ENCODE measurements around the gene PRR22.

Gene PRR22

DNA sequence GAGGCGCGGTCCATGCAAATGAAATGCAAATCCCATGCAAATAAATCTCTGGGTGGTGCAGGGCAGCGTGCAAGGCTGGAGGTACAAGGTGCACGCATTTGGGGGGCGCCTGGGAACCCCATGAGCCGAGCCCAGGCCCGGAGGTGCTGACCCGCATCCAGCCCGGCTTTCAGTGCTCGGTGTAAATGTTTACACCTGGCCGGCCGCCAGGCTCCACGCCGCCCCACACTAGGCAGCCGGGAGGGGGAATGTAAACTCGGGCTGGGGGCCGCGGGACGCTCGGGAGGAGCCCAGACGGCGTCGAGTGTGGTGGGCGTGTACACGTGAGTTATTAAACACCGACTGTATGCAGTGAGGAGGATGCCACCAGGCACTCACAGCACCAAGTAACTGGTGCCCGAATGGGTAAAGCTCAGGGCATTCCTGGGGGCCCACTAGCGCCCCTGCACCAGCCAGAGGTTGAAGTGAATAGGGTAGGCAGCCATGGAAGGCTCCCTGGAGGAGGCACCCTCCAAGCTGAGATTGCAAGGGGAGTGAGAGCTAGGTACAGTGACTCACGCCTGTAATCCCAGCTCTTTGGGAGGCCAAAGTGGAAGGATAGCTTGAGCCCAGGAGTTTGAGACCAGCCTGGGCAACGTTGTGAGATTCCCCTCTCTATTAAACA, 37.8 kb upstream of the PRR22 start:
- no peak for DNase-seq (ENCODE audit: low read depth)
- TF ChIP-seq, protein P1, sequence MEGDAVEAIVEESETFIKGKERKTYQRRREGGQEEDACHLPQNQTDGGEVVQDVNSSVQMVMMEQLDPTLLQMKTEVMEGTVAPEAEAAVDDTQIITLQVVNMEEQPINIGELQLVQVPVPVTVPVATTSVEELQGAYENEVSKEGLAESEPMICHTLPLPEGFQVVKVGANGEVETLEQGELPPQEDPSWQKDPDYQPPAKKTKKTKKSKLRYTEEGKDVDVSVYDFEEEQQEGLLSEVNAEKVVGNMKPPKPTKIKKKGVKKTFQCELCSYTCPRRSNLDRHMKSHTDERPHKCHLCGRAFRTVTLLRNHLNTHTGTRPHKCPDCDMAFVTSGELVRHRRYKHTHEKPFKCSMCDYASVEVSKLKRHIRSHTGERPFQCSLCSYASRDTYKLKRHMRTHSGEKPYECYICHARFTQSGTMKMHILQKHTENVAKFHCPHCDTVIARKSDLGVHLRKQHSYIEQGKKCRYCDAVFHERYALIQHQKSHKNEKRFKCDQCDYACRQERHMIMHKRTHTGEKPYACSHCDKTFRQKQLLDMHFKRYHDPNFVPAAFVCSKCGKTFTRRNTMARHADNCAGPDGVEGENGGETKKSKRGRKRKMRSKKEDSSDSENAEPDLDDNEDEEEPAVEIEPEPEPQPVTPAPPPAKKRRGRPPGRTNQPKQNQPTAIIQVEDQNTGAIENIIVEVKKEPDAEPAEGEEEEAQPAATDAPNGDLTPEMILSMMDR (IDR thresholded peaks at IDR 0.05; ENCODE audit: control insufficient read depth, insufficient read depth, low read depth, low read length, missing control alignments) = no peak
- H3K4me3 ChIP-seq (ENCODE audit: control insufficient read depth, low read depth, low read length) = no peak overlapping the region

DNA sequence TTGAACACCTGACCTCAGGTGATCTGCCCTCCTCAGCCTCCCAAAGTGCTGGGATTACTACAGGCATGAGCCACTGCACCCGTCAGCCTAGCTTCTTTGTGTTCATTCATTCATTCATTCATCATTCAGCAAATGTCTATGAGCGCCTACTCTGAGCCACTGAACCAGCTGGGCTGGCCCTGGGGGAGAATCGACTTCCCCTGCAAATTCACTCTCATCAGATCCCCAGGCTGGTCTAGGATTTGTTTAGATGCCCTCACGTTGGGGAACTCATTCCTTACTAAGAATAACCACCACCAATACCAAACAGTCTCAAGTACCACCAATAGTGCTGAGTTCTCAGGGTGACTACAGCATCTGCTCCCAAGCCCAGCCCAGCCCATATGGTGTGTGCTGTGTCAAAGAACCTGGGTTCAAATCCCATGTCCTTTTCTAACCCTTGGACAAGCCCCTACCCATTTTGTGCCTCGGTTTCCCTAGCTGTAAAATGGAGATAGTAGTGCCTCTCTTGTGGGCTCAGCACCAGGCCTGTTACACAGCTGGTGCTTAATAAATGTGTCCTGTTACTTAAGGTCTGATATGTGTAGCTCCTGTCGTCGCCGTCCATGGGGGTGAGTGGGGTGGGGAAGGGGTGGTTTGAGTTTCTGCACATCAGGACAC, 37.1 kb upstream of the PRR22 start:
- no peak overlapping the region for H3K4me3 ChIP-seq (ENCODE audit: control insufficient read depth, low read depth, low read length)
- TF ChIP-seq, protein P1 (IDR thresholded peaks at IDR 0.05; ENCODE audit: control insufficient read depth, insufficient read depth, low read depth, low read length, missing control alignments) = no peak
- no peak for DNase-seq (ENCODE audit: low read depth)

DNA sequence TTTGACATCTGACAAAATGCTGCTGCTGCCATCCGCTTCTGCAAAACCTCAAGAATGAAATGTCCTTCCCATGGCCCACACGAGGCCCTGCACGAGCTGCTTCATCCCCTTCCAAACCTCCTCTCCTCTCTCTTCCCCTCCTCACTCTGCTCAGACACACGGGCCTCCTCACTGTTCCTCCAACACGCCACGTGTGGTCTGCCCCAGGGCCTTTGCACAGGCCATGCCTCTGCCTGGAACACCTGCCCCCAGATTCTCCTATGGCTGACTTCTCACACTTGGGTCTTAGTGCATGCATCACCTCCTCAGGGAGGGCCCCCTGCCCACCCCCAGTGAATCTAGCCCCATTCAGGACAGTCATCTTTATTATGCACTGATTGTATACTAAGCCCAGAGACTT, 36.2 kb upstream of the PRR22 start:
- no peak for DNase-seq (ENCODE audit: low read depth)
- TF ChIP-seq, protein P1 (IDR thresholded peaks at IDR 0.05; ENCODE audit: control insufficient read depth, insufficient read depth, low read depth, low read length, missing control alignments) = no peak
- no peak overlapping the region for H3K4me3 ChIP-seq (ENCODE audit: control insufficient read depth, low read depth, low read length)

DNA sequence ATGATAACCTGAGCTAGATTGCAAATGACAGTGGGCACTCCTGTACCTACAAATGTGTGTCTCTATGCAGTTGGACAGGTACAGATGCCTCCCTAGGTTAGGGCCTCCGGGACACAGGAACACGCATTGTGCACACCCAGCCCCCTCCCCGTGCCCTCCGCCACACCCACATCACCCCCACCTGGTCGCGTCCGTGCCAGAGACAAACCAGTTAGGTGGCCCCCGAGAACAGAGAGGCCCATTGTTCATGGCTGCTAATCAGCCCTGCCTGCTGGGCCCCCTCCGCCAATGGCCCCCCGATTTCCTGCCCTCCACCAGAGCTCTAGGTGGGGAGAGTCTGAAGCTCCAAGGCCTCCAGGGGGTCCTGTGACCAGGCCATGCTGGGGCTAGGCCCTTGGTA, 34.0 kb upstream of the PRR22 start:
- DNase-seq (ENCODE audit: low read depth) = no peak
- TF ChIP-seq, protein P1 (IDR thresholded peaks at IDR 0.05; ENCODE audit: control insufficient read depth, insufficient read depth, low read depth, low read length, missing control alignments) = no peak
- H3K4me3 ChIP-seq (ENCODE audit: control insufficient read depth, low read depth, low read length) = no peak overlapping the region

DNA sequence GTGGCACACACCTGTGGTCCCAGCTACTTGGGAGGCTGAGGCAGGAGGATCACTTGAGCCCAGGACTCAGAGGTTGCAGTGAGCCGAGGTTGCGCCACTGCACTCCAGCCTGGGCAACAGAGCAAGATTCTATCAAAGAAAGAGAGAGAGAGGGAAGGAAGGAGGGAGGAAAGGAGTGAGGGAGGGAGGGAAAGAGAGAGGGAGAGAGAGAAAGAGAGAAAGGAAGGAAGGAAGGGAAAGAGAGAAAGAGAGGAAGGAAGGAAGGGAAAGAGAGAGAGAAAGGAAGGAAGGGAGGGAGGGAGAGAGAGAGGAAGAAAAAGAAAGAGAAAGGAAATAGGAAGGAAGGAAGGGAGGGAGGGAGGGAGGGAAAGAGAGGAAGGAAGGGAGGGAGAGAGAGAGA, 32.7 kb upstream of the PRR22 start:
- no peak for DNase-seq (ENCODE audit: low read depth)
- H3K4me3 ChIP-seq (ENCODE audit: control insufficient read depth, low read depth, low read length) = no peak overlapping the region
- TF ChIP-seq, protein P1 (IDR thresholded peaks at IDR 0.05; ENCODE audit: control insufficient read depth, insufficient read depth, low read depth, low read length, missing control alignments) = no peak

DNA sequence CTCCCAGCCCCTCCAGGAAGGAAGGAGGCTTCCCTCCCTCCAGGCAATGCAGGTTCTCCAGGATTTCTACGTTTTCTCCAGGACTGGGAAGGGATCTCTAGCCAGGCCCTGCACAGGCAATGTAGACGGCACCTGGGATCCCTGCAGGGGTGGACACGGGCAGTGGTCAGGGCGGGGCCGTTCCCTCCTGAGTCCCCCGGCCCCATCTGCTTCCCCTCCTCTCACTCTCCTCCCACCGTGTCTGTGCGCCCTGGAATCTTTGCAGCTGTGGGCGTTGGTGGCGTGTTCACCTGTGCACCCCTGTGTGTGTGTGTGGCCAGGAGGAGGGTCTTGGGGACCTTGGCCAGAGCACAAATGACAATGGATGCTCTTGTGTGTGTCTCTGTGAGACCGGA, 30.3 kb upstream of the PRR22 start:
- H3K4me3 ChIP-seq (ENCODE audit: control insufficient read depth, low read depth, low read length) = no peak overlapping the region
- DNase-seq (ENCODE audit: low read depth) = no peak

More for the DNA sequence above, 30.3 kb upstream of the PRR22 start:
- TF ChIP-seq, protein P1 (IDR thresholded peaks at IDR 0.05; ENCODE audit: control insufficient read depth, insufficient read depth, low read depth, low read length, missing control alignments) = no peak

Data from AG09309 (cell line).